Coronary artery (tissue), 2 donors: ENCODE data around the gene PDE6B.

Experiments
- DNase-seq: peaks from one replicate; pipeline ENCODE4 v3.0.0-alpha.2; 2017; ENCODE audit warnings: low spot score
- H3K27ac ChIP-seq, 2 donors: fragments of 200-600 bp; sonication (generic); one replicate each; pipeline ENCODE4 v1.5.1; 2016 to 2019
- H3K4me3 ChIP-seq: fragments of 200-600 bp; sonication (generic); 2 replicates; pipeline ENCODE4 v1.5.1; 2016; ENCODE audit warnings: mild to moderate bottlenecking, moderate library complexity
- CTCF ChIP-seq: fragments of 200-600 bp; sonication (generic); IDR thresholded peaks from one replicate; pipeline ENCODE4 v1.5.1; 2019; ENCODE audit warnings: antibody characterized with exemption

Gene PDE6B

GRCh38 chr4:624705-625590, at the start of gene PDE6B:
PDE6B (plus strand) TSS chr4:625573; CDS start chr4:625627, 54 bp downstream.
- Histone ChIP-seq H3K27ac (no peak within 1 kb of the TSS), H3K4me3 (no peak within 1 kb of the TSS)
- no peak for DNase-seq
- no peak for TF ChIP-seq CTCF

- no peak within 1 kb of the TSS for H3K27ac ChIP-seq
- H3K4me3 ChIP-seq: peak within 1 kb of the TSS; percentile 50
- DNase-seq: no peak
- no peak for TF ChIP-seq CTCF
Measured at GRCh38 chr4:576245-576821, 49.0 kb upstream of the PDE6B start, which contains the start of gene TMEM271. TMEM271 (minus strand) TSS chr4:576295; CDS start chr4:576062, 233 bp downstream.

- Histone ChIP-seq H3K27ac (no peak overlapping the region), H3K4me3 (no peak overlapping the region)
- no peak for DNase-seq
- no peak for TF ChIP-seq CTCF
Measured at GRCh38 chr4:576991-577498, 48.3 kb upstream of the PDE6B start.

- no peak overlapping the region for H3K4me3 ChIP-seq
- no peak overlapping the region for H3K27ac ChIP-seq
- no peak for DNase-seq
- TF ChIP-seq CTCF: no peak
Measured at GRCh38 chr4:577499-578450, 47.6 kb upstream of the PDE6B start.

GRCh38 chr4:578451-579443, 46.6 kb upstream of the PDE6B start:
- TF ChIP-seq CTCF: no peak
- DNase-seq: no peak
- no peak overlapping the region for H3K27ac ChIP-seq
- no peak overlapping the region for H3K4me3 ChIP-seq
